K562 (cell line): ENCODE results near the gene TMEM170A. TPM values are rescaled to one million over a fixed set of nuclear protein-coding genes. Genes with fewer than 3 reads are reported as not detected.

ENCODE experiments used
- BDP1 ChIP-seq: IDR thresholded peaks from 3 replicates; pipeline ENCODE4 v1.6.1; 2011; ENCODE audit not compliant: insufficient read length, insufficient read depth
- MAZ ChIP-seq, 2 experiments: fragments of 450-650 bp in 1 of 2; sonication (generic) in 1 of 2; formaldehyde crosslinking; IDR thresholded peaks in 1 of 2; conservative IDR thresholded peaks in 1 of 2; 2 replicates each; pipeline versions ENCODE4 v1.4.0 to v1.5.0; 2020; ENCODE audit warnings: mild to moderate bottlenecking in 1 of 2, missing genetic modification reagents in 1 of 2
- MTA1 ChIP-seq: fragments of 450-650 bp; IDR thresholded peaks from 2 replicates; pipeline ENCODE4 v1.6.1; 2017; ENCODE audit warnings: borderline replicate concordance
- NFYB ChIP-seq: IDR thresholded peaks from 2 replicates; pipeline ENCODE4 v1.6.1; 2011; ENCODE audit warnings: mild to moderate bottlenecking, moderate library complexity; ENCODE audit not compliant: insufficient read length; ENCODE audit errors: extremely low read depth
- RBM15 ChIP-seq: fragments of 200-400 bp; formaldehyde crosslinking; IDR thresholded peaks from 2 replicates; pipeline ENCODE4 v1.6.1; 2018; ENCODE audit warnings: mild to moderate bottlenecking, low read length, moderate library complexity; ENCODE audit not compliant: insufficient read depth
- SMARCA5 ChIP-seq: fragments of 450-650 bp; IDR thresholded peaks from 2 replicates; pipeline ENCODE4 v1.6.1; 2016
- SUPT5H ChIP-seq: fragments of 450-650 bp; IDR thresholded peaks from 2 replicates; pipeline ENCODE4 v1.6.1; 2016
- TBP ChIP-seq: optimal IDR thresholded peaks from 2 replicates; pipeline ENCODE3; 2011; ENCODE audit warnings: low read depth, low read length, improper control_type of control experiment
- ZBTB17 ChIP-seq: fragments of 450-650 bp; formaldehyde crosslinking; IDR thresholded peaks from 2 replicates; pipeline ENCODE4 v1.4.0; 2020; ENCODE audit warnings: mild to moderate bottlenecking
- ZNF41 ChIP-seq: fragments of 250-450 bp; sonication (Bioruptor Pico); conservative IDR thresholded peaks from 2 replicates; pipeline ENCODE4 v1.4.0; 2020; ENCODE audit warnings: mild to moderate bottlenecking
- ZNF764 ChIP-seq: fragments of 250-450 bp; sonication (Bioruptor Pico); IDR thresholded peaks from 2 replicates; pipeline ENCODE4 v1.4.0; 2020; ENCODE audit warnings: low read depth, mild to moderate bottlenecking, moderate library complexity
- polyA plus RNA-seq, 8 experiments: library from polyadenylated mRNA; depleted of rRNA in 4 of 8; stranded (reverse) in 5 of 8; unstranded in 3 of 8; fragments of >200 nt; fragmentation: Nextera tagmentation in 2 of 8; fragmentation: Illumina TruSeq in 1 of 8; extraction: Ambion mirVana in 2 of 8; extraction: Trizol in 1 of 8; gene quantifications; 2 replicates each; pipeline versions ENCODE4 v1.2.1 to v1.2.3, GENCODE V29; 2011 to 2014; ENCODE audit warnings: inconsistent platforms in 1 of 8, missing spikeins in 1 of 8
- total RNA-seq, 7 experiments: library from RNA; depleted of rRNA in 6 of 7; stranded (reverse); fragments of >200 nt in 6 of 7; fragmentation: Illumina TruSeq in 2 of 7; extraction: Trizol in 2 of 7; gene quantifications; 2 replicates each; pipeline versions ENCODE4 v1.2.1 to v1.2.3, GENCODE V29; 2011 to 2021; ENCODE audit warnings: low replicate concordance in 1 of 7
- TF ChIP-seq, protein P1 (sequence below): fragments of 450-650 bp; IDR thresholded peaks from 2 replicates; pipeline ENCODE4 v1.6.1; 2018; ENCODE audit not compliant: partially characterized antibody

Gene TMEM170A
- total and polyA plus RNA-seq, 9 of the 15 experiments (the other 6 are each of a cell fraction or from before 2014, with no cell fraction given), result 6.1 to 30.2 (median 15.0) TPM

DNA sequence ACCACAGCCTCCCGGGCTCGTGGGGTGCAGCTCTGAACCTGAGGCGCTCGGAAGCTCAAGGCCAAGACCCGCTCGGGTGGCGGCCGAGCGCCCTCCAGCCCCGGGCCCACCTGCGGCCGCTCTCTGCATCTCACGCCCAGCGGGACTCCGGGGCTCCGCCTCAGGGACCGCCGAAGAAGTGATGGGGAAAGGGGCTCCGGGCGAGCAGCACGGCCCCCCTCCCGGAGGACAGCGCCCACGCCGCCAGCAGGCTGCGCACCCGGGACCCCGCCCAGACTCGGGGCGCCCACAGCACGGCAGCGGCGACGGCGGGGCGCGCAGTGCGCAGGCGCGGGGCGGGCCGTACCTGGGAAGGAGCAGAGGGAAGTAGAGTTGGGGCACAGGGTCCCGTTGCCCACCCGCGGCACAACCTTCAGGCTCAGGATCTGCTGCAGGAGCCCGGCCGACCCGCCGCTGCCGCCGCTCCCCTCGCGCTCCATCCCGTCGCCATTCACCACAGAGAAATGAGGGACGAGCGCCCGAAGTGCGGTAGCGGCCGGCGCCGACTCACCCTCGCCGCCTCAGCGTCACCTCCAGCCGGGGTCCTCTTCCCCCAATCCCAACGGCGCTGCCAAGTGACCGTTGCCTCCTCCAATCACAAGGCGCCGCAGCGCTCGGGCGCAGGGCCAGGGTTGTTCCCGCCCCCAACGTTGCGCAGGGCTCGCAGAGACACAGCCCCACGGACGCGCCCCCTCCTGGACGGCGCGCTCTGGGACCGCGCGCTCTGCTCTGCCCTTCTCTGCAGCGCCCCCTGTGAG is at the start of gene TMEM170A (continued):
- TF ChIP-seq, protein P1, sequence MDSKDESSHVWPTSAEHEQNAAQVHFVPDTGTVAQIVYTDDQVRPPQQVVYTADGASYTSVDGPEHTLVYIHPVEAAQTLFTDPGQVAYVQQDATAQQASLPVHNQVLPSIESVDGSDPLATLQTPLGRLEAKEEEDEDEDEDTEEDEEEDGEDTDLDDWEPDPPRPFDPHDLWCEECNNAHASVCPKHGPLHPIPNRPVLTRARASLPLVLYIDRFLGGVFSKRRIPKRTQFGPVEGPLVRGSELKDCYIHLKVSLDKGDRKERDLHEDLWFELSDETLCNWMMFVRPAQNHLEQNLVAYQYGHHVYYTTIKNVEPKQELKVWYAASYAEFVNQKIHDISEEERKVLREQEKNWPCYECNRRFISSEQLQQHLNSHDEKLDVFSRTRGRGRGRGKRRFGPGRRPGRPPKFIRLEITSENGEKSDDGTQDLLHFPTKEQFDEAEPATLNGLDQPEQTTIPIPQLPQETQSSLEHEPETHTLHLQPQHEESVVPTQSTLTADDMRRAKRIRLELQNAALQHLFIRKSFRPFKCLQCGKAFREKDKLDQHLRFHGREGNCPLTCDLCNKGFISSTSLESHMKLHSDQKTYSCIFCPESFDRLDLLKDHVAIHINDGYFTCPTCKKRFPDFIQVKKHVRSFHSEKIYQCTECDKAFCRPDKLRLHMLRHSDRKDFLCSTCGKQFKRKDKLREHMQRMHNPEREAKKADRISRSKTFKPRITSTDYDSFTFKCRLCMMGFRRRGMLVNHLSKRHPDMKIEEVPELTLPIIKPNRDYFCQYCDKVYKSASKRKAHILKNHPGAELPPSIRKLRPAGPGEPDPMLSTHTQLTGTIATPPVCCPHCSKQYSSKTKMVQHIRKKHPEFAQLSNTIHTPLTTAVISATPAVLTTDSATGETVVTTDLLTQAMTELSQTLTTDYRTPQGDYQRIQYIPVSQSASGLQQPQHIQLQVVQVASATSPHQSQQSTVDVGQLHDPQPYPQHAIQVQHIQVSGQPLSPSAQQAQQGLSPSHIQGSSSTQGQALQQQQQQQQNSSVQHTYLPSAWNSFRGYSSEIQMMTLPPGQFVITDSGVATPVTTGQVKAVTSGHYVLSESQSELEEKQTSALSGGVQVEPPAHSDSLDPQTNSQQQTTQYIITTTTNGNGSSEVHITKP, result peak; percentile 95
- peak; percentile 97 for TF ChIP-seq SUPT5H
- no peak for TF ChIP-seq MTA1
- peak; percentile 86 for TF ChIP-seq ZNF764 (CRISPR knock-in tag)
- TF ChIP-seq ZBTB17 (CRISPR knock-in tag), result peak; percentile 57; the same call in 1 of the 2 replicates
- TF ChIP-seq MAZ (CRISPR knock-in tag; conservative IDR thresholded peaks at IDR 0.05 in 1 of 2, IDR thresholded peaks at IDR 0.05 in 1 of 2), result peak; percentile 63 to 89
- peak; percentile 86 for TF ChIP-seq NFYB
- no peak for TF ChIP-seq BDP1
- peak; percentile 78 for TF ChIP-seq TBP
- TF ChIP-seq ZNF41, result no peak
- TF ChIP-seq SMARCA5, result no peak
- TF ChIP-seq RBM15, result no peak
